GM19025 (cell line): ENCODE measurements around the gene KIF1C.
"Not testable (repeated sequence)": the region's sequence is repeated elsewhere in the genome, so short reads cannot be mapped to it uniquely, and the experiment has no call there.

ENCODE experiments used
- ATAC-seq: cut with Tn5 transposase; IDR thresholded peaks from one replicate; pipeline ENCODE4 v1.9.1; 2021; ENCODE audit warnings: mild to moderate bottlenecking, low read depth, moderate library complexity; ENCODE audit not compliant: unreplicated experiment

The KIF1C gene

GRCh38 chr17:4999430-5000093 lies 1.8 kb downstream of the KIF1C start:
- no peak for ATAC-seq

GRCh38 chr17:5000237-5000639 lies 2.5 kb downstream of the KIF1C start:
- ATAC-seq = no peak

GRCh38 chr17:5002121-5002788 lies 4.5 kb downstream of the KIF1C start:
- no peak for ATAC-seq

- ATAC-seq = no peak
Measured at GRCh38 chr17:5003214-5003867, 5.6 kb downstream of the KIF1C start.

- no peak for ATAC-seq
Measured at GRCh38 chr17:5011928-5012327, 14.2 kb downstream of the KIF1C start.

GRCh38 chr17:5014357-5014756 lies 16.6 kb downstream of the KIF1C start:
- ATAC-seq = no peak

GRCh38 chr17:5019475-5019956 lies 21.8 kb downstream of the KIF1C start:
- ATAC-seq = no peak

- ATAC-seq = no peak
Measured at GRCh38 chr17:5020502-5021023, 22.8 kb downstream of the KIF1C start.

- ATAC-seq = no peak
Measured at GRCh38 chr17:5022171-5022711, 24.5 kb downstream of the KIF1C start.

- no peak for ATAC-seq
Measured at GRCh38 chr17:5023588-5024147, 25.9 kb downstream of the KIF1C start.

- ATAC-seq = no peak
Measured at GRCh38 chr17:5024604-5025003, 26.9 kb downstream of the KIF1C start.

GRCh38 chr17:5027299-5027698 lies 29.5 kb downstream of the KIF1C start:
- no peak for ATAC-seq

- ATAC-seq = no peak
Measured at GRCh38 chr17:5027916-5028315, 30.2 kb downstream of the KIF1C start.

- not testable (repeated sequence) for ATAC-seq
Measured at GRCh38 chr17:5030168-5030567, 32.4 kb downstream of the KIF1C start.

- no peak for ATAC-seq
Measured at GRCh38 chr17:5031365-5032082, 33.8 kb downstream of the KIF1C start.

- no peak for ATAC-seq
Measured at GRCh38 chr17:5032865-5033264, 35.1 kb downstream of the KIF1C start.

- ATAC-seq = no peak
Measured at GRCh38 chr17:5033352-5034015, 35.7 kb downstream of the KIF1C start.

GRCh38 chr17:5034063-5034462 lies 36.3 kb downstream of the KIF1C start:
- ATAC-seq = no peak

- no peak for ATAC-seq
Measured at GRCh38 chr17:5034651-5035050, 36.9 kb downstream of the KIF1C start.

GRCh38 chr17:5035315-5035714 lies 37.6 kb downstream of the KIF1C start, which contains the start of gene SLC52A1:
Gene SLC52A1, minus strand, starts transcription at chr17:5035426. Its CDS starts 820 bp downstream, at chr17:5034606.
- no peak for ATAC-seq
